Retinal pigment epithelial cell (primary cell): ENCODE data around the gene SLC6A14.

Source experiments
- DNase-seq: peaks from one replicate; pipeline ENCODE4 v3.0.0-alpha.2; 2010; ENCODE audit warnings: low read depth
- H3K4me3 ChIP-seq: 2 replicates; pipeline ENCODE4 v1.5.1; 2011; ENCODE audit warnings: mild to moderate bottlenecking, low read length, control low read depth, moderate library complexity
- TF ChIP-seq, protein P1 (sequence below): conservative IDR thresholded peaks from 2 replicates; pipeline ENCODE4 v1.5.1; 2011; ENCODE audit warnings: low read depth, low read length, control low read depth, inconsistent platforms

Gene SLC6A14, protein sequence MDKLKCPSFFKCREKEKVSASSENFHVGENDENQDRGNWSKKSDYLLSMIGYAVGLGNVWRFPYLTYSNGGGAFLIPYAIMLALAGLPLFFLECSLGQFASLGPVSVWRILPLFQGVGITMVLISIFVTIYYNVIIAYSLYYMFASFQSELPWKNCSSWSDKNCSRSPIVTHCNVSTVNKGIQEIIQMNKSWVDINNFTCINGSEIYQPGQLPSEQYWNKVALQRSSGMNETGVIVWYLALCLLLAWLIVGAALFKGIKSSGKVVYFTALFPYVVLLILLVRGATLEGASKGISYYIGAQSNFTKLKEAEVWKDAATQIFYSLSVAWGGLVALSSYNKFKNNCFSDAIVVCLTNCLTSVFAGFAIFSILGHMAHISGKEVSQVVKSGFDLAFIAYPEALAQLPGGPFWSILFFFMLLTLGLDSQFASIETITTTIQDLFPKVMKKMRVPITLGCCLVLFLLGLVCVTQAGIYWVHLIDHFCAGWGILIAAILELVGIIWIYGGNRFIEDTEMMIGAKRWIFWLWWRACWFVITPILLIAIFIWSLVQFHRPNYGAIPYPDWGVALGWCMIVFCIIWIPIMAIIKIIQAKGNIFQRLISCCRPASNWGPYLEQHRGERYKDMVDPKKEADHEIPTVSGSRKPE

DNA sequence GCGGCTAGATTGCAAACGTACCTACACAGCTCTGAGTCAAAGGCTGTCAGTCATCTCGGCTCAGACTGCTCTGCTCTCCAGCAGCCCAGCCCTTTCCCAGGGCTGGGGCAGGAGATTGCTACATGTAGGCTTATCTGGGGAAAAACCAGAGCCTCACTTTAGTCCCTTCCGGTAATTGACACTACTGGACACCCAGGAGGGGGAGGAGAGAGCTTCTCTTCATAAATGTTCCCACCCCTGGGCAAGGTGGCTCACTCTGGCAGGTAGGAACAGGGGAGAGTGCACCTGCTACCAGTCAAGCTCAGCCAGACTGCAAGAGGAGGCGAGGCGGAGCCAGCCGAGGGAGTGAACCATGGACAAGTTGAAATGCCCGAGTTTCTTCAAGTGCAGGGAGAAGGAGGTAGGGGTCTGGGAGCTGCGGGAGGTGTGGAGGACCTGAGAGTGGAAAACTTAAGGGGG, at the start of gene SLC6A14:
TSS of gene SLC6A14 (plus strand) at position 249 of the 459 bp plus-strand sequence. CDS start at position 353, 104 bp downstream.
- TF ChIP-seq, protein P1, sequence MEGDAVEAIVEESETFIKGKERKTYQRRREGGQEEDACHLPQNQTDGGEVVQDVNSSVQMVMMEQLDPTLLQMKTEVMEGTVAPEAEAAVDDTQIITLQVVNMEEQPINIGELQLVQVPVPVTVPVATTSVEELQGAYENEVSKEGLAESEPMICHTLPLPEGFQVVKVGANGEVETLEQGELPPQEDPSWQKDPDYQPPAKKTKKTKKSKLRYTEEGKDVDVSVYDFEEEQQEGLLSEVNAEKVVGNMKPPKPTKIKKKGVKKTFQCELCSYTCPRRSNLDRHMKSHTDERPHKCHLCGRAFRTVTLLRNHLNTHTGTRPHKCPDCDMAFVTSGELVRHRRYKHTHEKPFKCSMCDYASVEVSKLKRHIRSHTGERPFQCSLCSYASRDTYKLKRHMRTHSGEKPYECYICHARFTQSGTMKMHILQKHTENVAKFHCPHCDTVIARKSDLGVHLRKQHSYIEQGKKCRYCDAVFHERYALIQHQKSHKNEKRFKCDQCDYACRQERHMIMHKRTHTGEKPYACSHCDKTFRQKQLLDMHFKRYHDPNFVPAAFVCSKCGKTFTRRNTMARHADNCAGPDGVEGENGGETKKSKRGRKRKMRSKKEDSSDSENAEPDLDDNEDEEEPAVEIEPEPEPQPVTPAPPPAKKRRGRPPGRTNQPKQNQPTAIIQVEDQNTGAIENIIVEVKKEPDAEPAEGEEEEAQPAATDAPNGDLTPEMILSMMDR: no peak
- no peak for DNase-seq
- H3K4me3 ChIP-seq: no peak within 1 kb of the TSS

DNA sequence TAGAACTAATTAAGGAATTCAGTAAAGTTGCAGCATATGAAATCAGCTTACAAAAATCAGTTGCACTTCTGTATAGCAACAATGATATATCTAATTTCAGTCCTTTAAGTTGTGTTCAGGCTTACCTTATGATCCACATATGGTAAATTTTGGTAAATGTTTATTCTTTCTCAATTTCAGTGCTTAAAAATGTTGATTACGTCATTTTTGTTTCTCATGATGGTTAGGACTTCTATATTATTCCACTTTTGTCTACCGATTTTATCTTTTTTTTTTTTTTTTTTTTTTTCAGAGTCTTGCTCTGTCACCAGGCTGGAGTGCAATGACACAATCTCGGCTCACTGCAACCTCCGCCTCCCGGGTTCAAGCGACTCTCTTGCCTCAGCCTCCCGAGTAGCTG, 40.7 kb upstream of the SLC6A14 start:
- no peak for DNase-seq
- TF ChIP-seq, protein P1: no peak
- H3K4me3 ChIP-seq: no peak overlapping the region

DNA sequence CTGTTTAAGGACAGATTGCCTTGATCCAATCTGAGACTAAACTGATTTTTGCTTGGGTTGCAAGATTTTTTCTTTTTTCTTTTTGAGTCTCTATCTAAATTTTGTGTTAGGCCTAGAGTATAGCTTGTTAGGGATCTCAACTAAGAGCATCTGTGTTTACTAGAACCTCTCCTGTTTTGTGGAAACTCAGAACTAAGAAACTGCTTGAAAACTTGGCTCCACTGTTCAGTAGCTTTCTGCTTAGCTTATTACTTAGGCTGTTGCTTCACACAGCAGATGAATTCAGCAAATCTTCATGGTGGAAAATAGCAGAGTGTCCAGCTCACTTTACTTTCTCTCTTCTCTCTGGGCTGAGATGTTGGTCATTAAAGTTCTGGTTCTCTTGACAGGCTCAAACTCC, 36.7 kb upstream of the SLC6A14 start:
- no peak for DNase-seq
- no peak overlapping the region for H3K4me3 ChIP-seq
- TF ChIP-seq, protein P1: no peak

DNA sequence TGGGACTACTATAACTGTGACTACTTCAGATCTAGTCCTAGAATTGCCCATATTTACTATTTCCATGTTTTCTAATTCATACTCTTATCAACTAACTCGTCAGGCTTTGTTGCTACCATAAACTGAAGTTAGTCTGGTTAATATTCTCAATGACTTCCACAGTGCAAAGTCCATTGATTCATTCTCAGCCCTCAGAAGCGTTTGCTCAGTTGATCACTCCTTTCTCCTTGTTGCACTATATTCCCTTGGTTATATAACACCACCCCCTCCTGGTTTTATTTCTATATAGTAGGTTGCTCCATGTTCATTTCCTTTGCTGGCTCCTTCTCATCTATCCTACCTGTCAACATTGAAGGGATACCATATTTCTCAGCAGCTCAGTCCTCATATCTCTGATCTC, 27.2 kb upstream of the SLC6A14 start:
- DNase-seq: no peak
- TF ChIP-seq, protein P1: no peak
- H3K4me3 ChIP-seq: no peak overlapping the region

DNA sequence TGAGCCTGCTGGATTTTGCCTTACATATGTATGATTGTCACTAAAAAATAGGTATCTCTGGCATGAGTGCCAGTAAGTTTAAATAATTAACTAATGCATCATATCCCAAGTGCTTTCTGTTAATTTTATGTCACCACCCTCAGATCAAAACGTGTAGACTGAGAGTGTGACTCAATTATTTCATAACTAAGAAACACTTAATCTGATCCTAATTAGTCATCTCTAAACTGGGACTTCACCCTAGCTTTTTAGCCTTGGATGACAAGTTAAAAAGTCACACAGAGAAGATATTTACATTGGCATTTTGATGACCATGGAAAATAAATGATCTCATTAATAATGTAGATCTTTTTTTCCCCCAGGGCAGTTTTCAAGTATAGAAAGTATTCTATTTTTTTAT, 23.1 kb upstream of the SLC6A14 start:
- DNase-seq: no peak
- no peak overlapping the region for H3K4me3 ChIP-seq
- TF ChIP-seq, protein P1: no peak

DNA sequence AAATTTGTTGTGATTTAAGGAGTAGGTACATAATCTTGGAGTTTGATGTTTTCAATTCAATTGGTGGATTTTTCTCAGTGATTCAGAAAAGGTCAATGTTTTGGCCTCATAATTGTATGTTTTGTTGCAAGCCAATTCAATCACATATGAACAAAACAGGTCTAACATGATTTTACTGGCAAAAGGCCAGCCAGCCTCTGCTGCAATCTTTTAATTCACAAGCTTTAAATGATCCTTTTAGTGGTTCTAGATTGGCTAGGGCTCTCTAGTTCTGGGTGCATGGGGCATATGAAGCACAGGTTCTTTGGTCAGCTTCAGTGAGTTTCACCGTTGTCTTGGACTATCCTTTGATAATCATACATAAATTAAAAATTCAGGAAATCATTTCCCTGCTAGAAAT, 19.2 kb upstream of the SLC6A14 start:
- no peak for DNase-seq
- TF ChIP-seq, protein P1: no peak
- H3K4me3 ChIP-seq: no peak overlapping the region
